MM.1S (cell line): ENCODE results near the gene ZFYVE21.

ENCODE experiments used
- DNase-seq: peaks from one replicate; pipeline ENCODE4 v3.0.0-alpha.2; 2015
- H2AFZ ChIP-seq: fragments of 300-600 bp; sonication (generic); 2 replicates; pipeline ENCODE4 v1.6.0; 2016; ENCODE audit warnings: antibody characterized with exemption, low read length
- H3F3A ChIP-seq: fragments of 300-600 bp; sonication (generic); 2 replicates; pipeline ENCODE4 v1.6.1; 2016; ENCODE audit warnings: mild to moderate bottlenecking, antibody characterized with exemption, low read length, moderate library complexity, mixed read lengths; ENCODE audit not compliant: insufficient read depth
- H3K27ac ChIP-seq: fragments of 300-600 bp; sonication (generic); 2 replicates; pipeline ENCODE4 v1.5.1; 2016; ENCODE audit warnings: mild to moderate bottlenecking, low read length
- H3K27me3 ChIP-seq: fragments of 300-600 bp; sonication (generic); replicated peaks from 2 replicates; pipeline ENCODE4 v1.6.0; 2016; ENCODE audit warnings: low read length; ENCODE audit not compliant: insufficient read depth
- H3K36me3 ChIP-seq: fragments of 300-600 bp; sonication (generic); replicated peaks from 2 replicates; pipeline ENCODE4 v1.6.1; 2016; ENCODE audit warnings: mild to moderate bottlenecking, low read length, mixed read lengths; ENCODE audit not compliant: insufficient read depth
- H3K4me1 ChIP-seq: fragments of 300-600 bp; sonication (generic); 2 replicates; pipeline ENCODE4 v1.6.1; 2016; ENCODE audit warnings: low read length, mixed read lengths
- H3K4me2 ChIP-seq: fragments of 300-600 bp; sonication (generic); 2 replicates; pipeline ENCODE4 v1.6.0; 2016; ENCODE audit warnings: low read depth, low read length
- H3K4me3 ChIP-seq: fragments of 300-600 bp; sonication (generic); 2 replicates; pipeline ENCODE4 v1.5.1; 2016; ENCODE audit warnings: low read length, mixed read lengths
- H3K79me2 ChIP-seq: fragments of 300-600 bp; sonication (generic); 2 replicates; pipeline ENCODE4 v1.6.1; 2016; ENCODE audit warnings: mixed run types, low read length, mixed read lengths
- H3K9ac ChIP-seq: fragments of 300-600 bp; sonication (generic); 2 replicates; pipeline ENCODE4 v1.6.1; 2016; ENCODE audit warnings: low read length, mixed read lengths
- H3K9me2 ChIP-seq: fragments of 300-600 bp; sonication (generic); replicated peaks from 2 replicates; pipeline ENCODE4 v1.6.1; 2016; ENCODE audit warnings: mild to moderate bottlenecking, low read length, mixed read lengths; ENCODE audit not compliant: insufficient read depth
- H3K9me3 ChIP-seq: fragments of 300-600 bp; sonication (generic); replicated peaks from 2 replicates; pipeline ENCODE4 v1.6.1; 2016; ENCODE audit warnings: mild to moderate bottlenecking, low read length, mixed read lengths; ENCODE audit not compliant: insufficient read depth
- H4K20me1 ChIP-seq: fragments of 300-600 bp; sonication (generic); 2 replicates; pipeline ENCODE4 v1.6.1; 2016; ENCODE audit warnings: mild to moderate bottlenecking, low read length, moderate library complexity, mixed read lengths; ENCODE audit not compliant: insufficient read depth
- CTCF ChIP-seq: fragments of 300-600 bp; sonication (generic); IDR thresholded peaks from 2 replicates; pipeline ENCODE4 v1.5.1; 2016; ENCODE audit warnings: antibody characterized with exemption, low read length, mixed read lengths
- EZH2 ChIP-seq: fragments of 300-600 bp; sonication (generic); optimal IDR thresholded peaks from 2 replicates; pipeline ENCODE3; 2017; ENCODE audit warnings: low read depth, mild to moderate bottlenecking, antibody characterized with exemption, low read length, mixed read lengths
- EZH2phosphoT487 ChIP-seq: fragments of 300-600 bp; sonication (generic); IDR thresholded peaks from 2 replicates; pipeline ENCODE4 v1.6.1; 2018; ENCODE audit warnings: antibody characterized with exemption, low read length

Gene ZFYVE21

GRCh38 chr14:103732868-103733620, 17.4 kb downstream of the ZFYVE21 start:
- Histone ChIP-seq H3F3A (no peaks in the 10 kb centered on the region), H3K27ac (no peak overlapping the region), H3K9ac (no peak overlapping the region), H3K4me3 (no peak overlapping the region), H4K20me1 (no peaks in the 10 kb centered on the region), H3K27me3 (no peaks in the 10 kb centered on the region), H3K4me1 (no peaks in the 10 kb centered on the region), H3K79me2 (no peaks in the 10 kb centered on the region), H3K9me3 (no peaks in the 10 kb centered on the region), H3K36me3 (no peaks in the 10 kb centered on the region), H2AFZ (no peak overlapping the region), H3K9me2 (no peaks in the 10 kb centered on the region), H3K4me2 (no peak overlapping the region)
- no peak for DNase-seq
- TF ChIP-seq EZH2 (no peak), CTCF (no peak), EZH2phosphoT487 (no peak)

GRCh38 chr14:103733651-103734050, 18.0 kb downstream of the ZFYVE21 start:
- no peak overlapping the region for H3K9ac ChIP-seq
- no peak overlapping the region for H3K4me2 ChIP-seq
- no peaks in the 10 kb centered on the region for H3K36me3 ChIP-seq
- no peaks in the 10 kb centered on the region for H3K9me2 ChIP-seq
- no peaks in the 10 kb centered on the region for H3K79me2 ChIP-seq
- no peaks in the 10 kb centered on the region for H3F3A ChIP-seq
- no peaks in the 10 kb centered on the region for H3K4me1 ChIP-seq
- H3K27me3 ChIP-seq = no peaks in the 10 kb centered on the region
- no peak for TF ChIP-seq CTCF
- TF ChIP-seq EZH2 = no peak
- no peak for TF ChIP-seq EZH2phosphoT487
- no peak for DNase-seq
- H3K9me3 ChIP-seq = no peaks in the 10 kb centered on the region
- H4K20me1 ChIP-seq = no peaks in the 10 kb centered on the region
- no peak overlapping the region for H2AFZ ChIP-seq
- no peak overlapping the region for H3K27ac ChIP-seq
- H3K4me3 ChIP-seq = no peak overlapping the region

- H3K27ac ChIP-seq = no peak overlapping the region
- no peak overlapping the region for H2AFZ ChIP-seq
- H3K4me3 ChIP-seq = no peak overlapping the region
- H3K9me3 ChIP-seq = no peaks in the 10 kb centered on the region
- no peaks in the 10 kb centered on the region for H4K20me1 ChIP-seq
- H3K4me2 ChIP-seq = no peak overlapping the region
- no peak for TF ChIP-seq EZH2phosphoT487
- no peak for TF ChIP-seq EZH2
- TF ChIP-seq CTCF = no peak
- no peak for DNase-seq
- no peaks in the 10 kb centered on the region for H3K79me2 ChIP-seq
- no peaks in the 10 kb centered on the region for H3F3A ChIP-seq
- no peak overlapping the region for H3K9ac ChIP-seq
- no peaks in the 10 kb centered on the region for H3K4me1 ChIP-seq
- no peaks in the 10 kb centered on the region for H3K27me3 ChIP-seq
- no peaks in the 10 kb centered on the region for H3K9me2 ChIP-seq
- H3K36me3 ChIP-seq = no peaks in the 10 kb centered on the region
Observed at GRCh38 chr14:103734081-103734888, 18.7 kb downstream of the ZFYVE21 start.
